Sigmoid colon (tissue), 7 donors: ENCODE data around the gene HSD17B8. TPM values are rescaled to one million over a fixed set of nuclear protein-coding genes. Genes with fewer than 3 reads are reported as not detected.

Experiments used
- DNase-seq: peaks from one replicate; pipeline ENCODE4 v3.0.0-alpha.2; 2019
- H3K27ac ChIP-seq, 4 donors: fragments of 200-600 bp; sonication (generic); one replicate each; pipeline ENCODE4 v1.5.1; 2016 to 2019; ENCODE audit warnings: mild to moderate bottlenecking in 1 of 4
- H3K27me3 ChIP-seq, 3 donors: fragments of 200-600 bp; sonication (generic); one replicate each; pipeline ENCODE4 v1.5.1; 2019; ENCODE audit warnings: mild to moderate bottlenecking in 1 of 3
- H3K36me3 ChIP-seq, 4 donors: fragments of 200-600 bp; sonication (generic); one replicate each; pipeline ENCODE4 v1.5.1; 2016 to 2019
- H3K4me1 ChIP-seq, 4 donors: fragments of 200-600 bp; sonication (generic); one replicate each; pipeline ENCODE4 v1.5.1; 2017 to 2019
- H3K4me3 ChIP-seq, 4 donors: fragments of 200-600 bp; sonication (generic); one replicate each; pipeline ENCODE4 v1.5.1; 2017 to 2019; ENCODE audit warnings: mild to moderate bottlenecking in 2 of 4, moderate library complexity in 1 of 4
- H3K9me3 ChIP-seq, 4 donors: fragments of 200-600 bp in 3 of 4; sonication (generic) in 3 of 4; one replicate each; pipeline versions ENCODE4 v1.5.1 to v1.6.1; 2013 to 2019
- CTCF ChIP-seq, 4 experiments: fragments of 450-650 bp in 3 of 4; fragments of 200-600 bp in 1 of 4; IDR thresholded peaks; one replicate each; pipeline ENCODE4 v1.5.1; 2016 to 2019; ENCODE audit warnings: antibody characterized with exemption in 4 of 4, mild to moderate bottlenecking in 3 of 4, moderate library complexity in 2 of 4
- EP300 ChIP-seq, 4 donors: sonication (generic); formaldehyde crosslinking; IDR thresholded peaks; one replicate each; pipeline ENCODE4 v1.6.1; 2017; ENCODE audit warnings: antibody characterized with exemption in 4 of 4
- POLR2A ChIP-seq, 2 donors: fragments of 450-650 bp; IDR thresholded peaks; one replicate each; pipeline ENCODE4 v1.6.1; 2016; ENCODE audit warnings: antibody characterized with exemption in 2 of 2, mild to moderate bottlenecking in 2 of 2, moderate library complexity in 2 of 2
- POLR2AphosphoS5 ChIP-seq, 4 donors: sonication (generic); formaldehyde crosslinking; IDR thresholded peaks; one replicate each; pipeline ENCODE4 v1.6.1; 2017; ENCODE audit warnings: antibody characterized with exemption in 4 of 4
- WGBS, 2 donors: extraction: QIAGEN DNeasy Blood & Tissue Kit; methylation state at CpG; one replicate each; pipeline ENCODE4 v1.1.7; 2013; 5-methylcytosine and 5-hydroxymethylcytosine counted together
- intact Hi-C: fragments of 100-400 bp; cut with DNase I; formaldehyde crosslinking; loops from one replicate; pipeline ENCODE4 v1.15.1; 2023
- polyA plus RNA-seq, 3 donors: library from polyadenylated mRNA; stranded (reverse); fragments of 200-250 nt; gene quantifications; one replicate each; pipeline ENCODE4 v1.2.3, GENCODE V29; 2013
- total RNA-seq, 4 donors: library from RNA; depleted of rRNA; stranded (reverse); fragments of >200 nt; gene quantifications; one replicate each; pipeline ENCODE4 v1.1.0, GENCODE V29; 2016
- donor health status: healthy with polysubstance abuse.
- donor health status: Bipolar disorder and iron deficiency.
- donor health status: healthy.

Gene HSD17B8
- total and polyA plus RNA-seq, 7 donors = 17.3 to 27.3 (median 19.0) TPM; not detected in 1

- Histone ChIP-seq H3K9me3 (no peaks in the 10 kb centered on the region), H3K36me3 (peaks cover 9 to 22% (median 14%) of the 10 kb centered on the region in 4 donors), H3K4me1 (peaks cover 0 to 65% (median 49%) of the 10 kb centered on the region in 4 donors), H3K27ac (peak overlapping the region in 3 of 4 donors; percentile 71 to 76 (median 76)), H3K27me3 (no peaks in the 10 kb centered on the region), H3K4me3 (peak overlapping the region; percentile 43 to 68 (median 64))
- no peak for DNase-seq
- intact Hi-C loops = loop anchor here (5.0 to 10.0 kb wide), 5 partner anchors 68 to 1009 kb away; partner anchors contain the start of genes BRD2, GPSM3, PBX2 and RPS18
- WGBS, 2 donors = 0 to 2% methylated on average over 4 of the region's 4 CpGs
- TF ChIP-seq POLR2A (IDR thresholded peaks at IDR 0.05) (no peak), POLR2AphosphoS5 (IDR thresholded peaks at IDR 0.05) (no peak), CTCF (IDR thresholded peaks at IDR 0.05) (no peak), EP300 (IDR thresholded peaks at IDR 0.05) (no peak)
These were observed 365 bp upstream of the HSD17B8 start for GRCh38 chr6:33204165-33204414.

GRCh38 chr6:33205191-33206026 lies 954 bp downstream of the HSD17B8 start:
- TF ChIP-seq CTCF (IDR thresholded peaks at IDR 0.05) (no peak), POLR2AphosphoS5 (IDR thresholded peaks at IDR 0.05) (no peak), POLR2A (IDR thresholded peaks at IDR 0.05) (no peak), EP300 (IDR thresholded peaks at IDR 0.05) (no peak)
- intact Hi-C loops = loop anchor here (5.0 to 10.0 kb wide), 3 partner anchors 219 to 1011 kb away; partner anchors contain the start of genes GPSM3, PBX2, PSMB9 and SYNGAP1
- Histone ChIP-seq H3K4me3 (peak overlapping the region; percentile 43 to 68 (median 64)), H3K4me1 (peaks cover 0 to 62% (median 45%) of the 10 kb centered on the region in 4 donors), H3K9me3 (no peaks in the 10 kb centered on the region), H3K27ac (peak overlapping the region in 2 of 4 donors; percentile 71 to 76), H3K36me3 (peaks cover 10 to 34% (median 19%) of the 10 kb centered on the region in 4 donors), H3K27me3 (no peaks in the 10 kb centered on the region)
- DNase-seq = peak; percentile 58
- 45 to 46% methylated on average over 17 of the region's 17 CpGs for WGBS, 2 donors

GRCh38 chr6:33206027-33206863 lies 1.8 kb downstream of the HSD17B8 start:
- intact Hi-C loops = loop anchor here (5.0 to 10.0 kb wide), 3 partner anchors 219 to 1011 kb away; partner anchors contain the start of genes GPSM3, PBX2, PSMB9 and SYNGAP1
- WGBS, 2 donors = 88 to 89% methylated on average over 3 of the region's 3 CpGs
- H3K4me3 ChIP-seq = no peak overlapping the region
- TF ChIP-seq POLR2A (IDR thresholded peaks at IDR 0.05) = no peak
- no peak for TF ChIP-seq EP300 (IDR thresholded peaks at IDR 0.05)
- no peak for TF ChIP-seq CTCF (IDR thresholded peaks at IDR 0.05)
- no peak for TF ChIP-seq POLR2AphosphoS5 (IDR thresholded peaks at IDR 0.05)
- peaks cover 13 to 43% (median 19%) of the 10 kb centered on the region in 4 donors for H3K36me3 ChIP-seq
- no peaks in the 10 kb centered on the region for H3K27me3 ChIP-seq
- H3K27ac ChIP-seq = no peak overlapping the region
- peaks cover 0 to 59% (median 43%) of the 10 kb centered on the region in 4 donors for H3K4me1 ChIP-seq
- DNase-seq = no peak
- H3K9me3 ChIP-seq = no peaks in the 10 kb centered on the region

GRCh38 chr6:33206864-33207551 lies 2.6 kb downstream of the HSD17B8 start:
- WGBS, 2 donors = 39 to 46% methylated on average over 20 of the region's 20 CpGs
- Histone ChIP-seq H3K4me1 (peaks cover 0 to 52% (median 36%) of the 10 kb centered on the region in 4 donors), H3K9me3 (no peaks in the 10 kb centered on the region), H3K36me3 (peaks cover 13 to 45% (median 19%) of the 10 kb centered on the region in 4 donors), H3K27ac (peak overlapping the region in 3 of 4 donors; percentile 95 to 99 (median 98)), H3K27me3 (no peaks in the 10 kb centered on the region), H3K4me3 (peak overlapping the region; percentile 78 to 95 (median 94))
- intact Hi-C loops = loop anchor here (5.0 to 10.0 kb wide), 3 partner anchors 218 to 1012 kb away; partner anchors contain the start of genes GPSM3, PBX2, PSMB9 and SYNGAP1
- TF ChIP-seq EP300 (IDR thresholded peaks at IDR 0.05) (no peak), POLR2AphosphoS5 (IDR thresholded peaks at IDR 0.05) (no peak), CTCF (IDR thresholded peaks at IDR 0.05) (no peak), POLR2A (IDR thresholded peaks at IDR 0.05) (no peak)
- DNase-seq = no peak
